T47D (cell line): ENCODE results near the gene TIAM1.

Source experiments
- DNase-seq, 2 experiments: peaks; one replicate each; pipeline versions ENCODE4 v3.0.0 to v3.0.0-alpha.2; 2011 to 2012; ENCODE audit warnings: low read depth in 1 of 2, low spot score in 1 of 2
- JUND ChIP-seq: IDR thresholded peaks from 2 replicates; pipeline ENCODE4 v1.6.1; 2012; ENCODE audit warnings: low read depth
- in situ Hi-C: cut with HindIII; loops from 2 replicates; pipeline ENCODE4 v1.10.0; 2016; ENCODE audit warnings: low sequenced_read_pairs, low pct_unique_long_range_greater_than_20kb

TIAM1 gene

DNA sequence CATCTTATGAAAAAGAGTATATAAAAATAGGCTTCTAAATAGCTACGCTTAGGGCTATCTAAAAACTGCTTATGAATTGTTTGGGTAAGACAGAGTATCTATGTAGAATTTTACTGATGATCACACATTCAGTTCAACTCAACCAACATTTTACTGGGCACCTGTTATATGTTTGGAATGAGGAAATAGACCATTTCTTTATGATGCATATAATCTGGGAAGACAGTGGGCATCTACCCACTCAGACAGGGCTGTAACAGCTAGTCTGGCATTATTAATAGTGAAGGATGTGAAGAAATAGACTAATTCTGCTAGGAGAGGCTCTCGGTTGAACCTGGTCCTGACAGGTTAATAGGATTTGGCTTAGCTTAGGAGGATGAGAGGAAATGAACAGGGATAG is 56.9 kb downstream of the TIAM1 start:
- in situ Hi-C loops: no loop called here
- no peak for DNase-seq
- TF ChIP-seq JUND: no peak

DNA sequence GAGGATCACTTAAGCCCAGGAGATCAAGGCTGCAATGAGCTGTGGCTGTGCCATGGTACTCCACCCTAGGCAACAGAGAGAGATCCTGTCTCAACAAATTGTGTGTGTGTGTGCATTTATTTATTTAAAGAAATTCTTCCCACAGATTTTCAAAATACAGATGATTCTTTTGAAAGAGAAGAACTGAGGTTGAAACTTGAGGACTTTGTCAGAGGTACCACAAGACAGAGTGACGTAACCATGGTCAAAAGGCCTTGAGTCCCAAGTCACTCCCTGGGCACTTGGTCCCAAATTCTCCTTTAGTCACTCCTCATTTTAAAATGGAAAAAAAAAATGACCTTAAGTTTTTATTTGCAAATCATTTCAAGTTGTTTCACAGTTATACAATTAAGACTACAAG is 57.4 kb downstream of the TIAM1 start:
- in situ Hi-C loops: no loop called here
- no peak for TF ChIP-seq JUND
- no peak for DNase-seq

GRCh38 chr21:31284797-31285397 is 59.2 kb downstream of the TIAM1 start:
- in situ Hi-C loops: no loop called here
- TF ChIP-seq JUND: no peak
- no peak for DNase-seq

GRCh38 chr21:31283025-31283424 is 61.0 kb downstream of the TIAM1 start:
- no peak for TF ChIP-seq JUND
- DNase-seq: no peak

GRCh38 chr21:31282095-31282709 is 61.9 kb downstream of the TIAM1 start:
- DNase-seq: no peak
- in situ Hi-C loops: no loop called here
- TF ChIP-seq JUND: no peak

More at GRCh38 chr21:31283025-31283424, 61.0 kb downstream of the TIAM1 start:
- in situ Hi-C loops: no loop called here

- no peak for DNase-seq
- in situ Hi-C loops: no loop called here
- TF ChIP-seq JUND: no peak
Measured at GRCh38 chr21:31281561-31281960, 62.5 kb downstream of the TIAM1 start.

- DNase-seq: no peak
- in situ Hi-C loops: no loop called here
- TF ChIP-seq JUND: no peak
Measured at GRCh38 chr21:31279986-31280385, 64.1 kb downstream of the TIAM1 start.

- DNase-seq: no peak
- in situ Hi-C loops: no loop called here
- TF ChIP-seq JUND: no peak
Measured at GRCh38 chr21:31279214-31279613, 64.8 kb downstream of the TIAM1 start.

GRCh38 chr21:31278511-31279130 is 65.4 kb downstream of the TIAM1 start:
- in situ Hi-C loops: no loop called here
- no peak for TF ChIP-seq JUND

GRCh38 chr21:31276663-31277062 is 67.4 kb downstream of the TIAM1 start:
- no peak for DNase-seq

More at GRCh38 chr21:31278511-31279130, 65.4 kb downstream of the TIAM1 start:
- no peak for DNase-seq

DNA sequence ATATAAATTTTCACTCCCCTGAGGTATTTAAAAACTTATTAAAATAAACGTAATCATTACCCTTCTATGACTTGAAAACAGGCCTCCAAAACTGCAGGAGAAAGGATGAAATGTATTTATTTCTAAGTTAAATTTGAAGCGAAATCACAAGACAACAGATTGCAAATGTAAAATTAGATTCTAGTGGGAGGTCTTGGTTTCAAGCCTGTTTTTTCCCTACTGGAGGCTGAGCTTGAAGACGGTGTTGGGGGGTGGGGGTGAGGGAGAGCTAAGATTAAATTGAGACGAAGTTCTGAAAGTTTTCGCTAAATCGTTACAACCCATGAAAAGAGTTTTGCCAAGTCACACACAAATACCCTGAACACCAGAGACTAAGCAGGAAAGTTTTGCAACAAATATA is 68.2 kb downstream of the TIAM1 start:
- no peak for DNase-seq
- in situ Hi-C loops: no loop called here
- TF ChIP-seq JUND: no peak

More at GRCh38 chr21:31276663-31277062, 67.4 kb downstream of the TIAM1 start:
- in situ Hi-C loops: no loop called here
- no peak for TF ChIP-seq JUND

- no peak for DNase-seq
- in situ Hi-C loops: no loop called here
- no peak for TF ChIP-seq JUND
Measured at GRCh38 chr21:31273278-31273677, 70.8 kb downstream of the TIAM1 start.

DNA sequence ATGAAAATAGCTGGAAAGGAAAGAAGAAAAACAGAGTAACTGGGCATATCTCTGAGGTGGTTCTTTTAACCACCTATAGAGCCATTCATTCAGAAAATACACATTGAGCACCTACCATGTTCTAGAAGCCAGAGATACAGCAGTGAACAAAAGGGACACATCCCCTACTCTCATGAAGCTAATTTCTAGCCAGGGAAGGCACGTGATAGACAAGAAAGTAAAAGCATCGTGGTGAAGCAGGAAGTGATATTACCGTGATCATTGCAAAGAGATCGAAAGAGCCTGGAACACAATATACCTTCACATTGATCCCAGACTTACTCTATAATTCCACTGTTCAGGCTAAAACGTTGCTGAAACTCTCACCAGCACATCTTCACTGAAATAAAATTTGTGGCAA is 76.0 kb downstream of the TIAM1 start:
- no peak for TF ChIP-seq JUND
- no peak for DNase-seq
- in situ Hi-C loops: no loop called here
